ENCODE results near the gene GPRC5B. TPM values are rescaled to one million over a fixed set of nuclear protein-coding genes. Genes with fewer than 3 reads are reported as not detected.

GPRC5B gene
- total RNA-seq, 4 donors from 2014 or later = 19.9 to 34.1 (median 27.7) TPM

DNA sequence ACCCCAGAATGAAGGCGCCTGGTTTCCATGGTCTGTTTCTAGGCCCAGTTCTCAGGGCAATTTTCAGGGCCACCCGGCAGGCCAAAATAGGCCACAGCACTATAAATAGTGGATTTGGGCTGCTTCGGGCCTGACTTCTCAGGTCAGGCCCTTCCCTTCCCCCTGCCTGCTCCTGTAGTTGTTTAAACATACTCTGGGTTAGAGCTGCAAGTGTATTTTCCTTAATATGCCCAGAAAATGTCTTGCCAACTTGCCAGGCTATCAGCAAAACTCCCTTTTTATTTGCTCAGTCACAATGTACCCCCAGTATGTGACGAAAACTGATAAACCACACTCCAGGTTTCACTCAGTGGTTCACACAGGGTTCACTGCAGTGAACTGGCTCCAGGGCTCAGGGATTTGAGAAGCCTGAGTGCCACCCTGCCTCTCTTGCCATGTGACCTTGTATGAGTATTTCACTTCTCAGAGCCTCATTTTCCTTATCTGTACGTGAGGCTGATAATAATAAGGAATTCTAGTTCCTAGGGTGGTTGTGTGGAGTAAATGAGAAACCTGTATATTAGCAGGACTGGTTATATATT lies 76.5 kb downstream of the GPRC5B start:
- DNase-seq = peak; percentile 68 to 70
- Histone ChIP-seq H3K4me1 (peaks cover 42 to 53% of the 10 kb centered on the region in 2 donors), H3K4me3 (replicated peaks in 1 of 3) (no peak overlapping the region), H3K27me3 (no peaks in the 10 kb centered on the region), H3K27ac (peak overlapping the region; percentile 67 to 90 (median 69)), H3K9me3 (no peaks in the 10 kb centered on the region), H3K36me3 (no peaks in the 10 kb centered on the region)
- TF ChIP-seq POLR2A (IDR thresholded peaks at IDR 0.05) = no peak
- TF ChIP-seq, protein P1, sequence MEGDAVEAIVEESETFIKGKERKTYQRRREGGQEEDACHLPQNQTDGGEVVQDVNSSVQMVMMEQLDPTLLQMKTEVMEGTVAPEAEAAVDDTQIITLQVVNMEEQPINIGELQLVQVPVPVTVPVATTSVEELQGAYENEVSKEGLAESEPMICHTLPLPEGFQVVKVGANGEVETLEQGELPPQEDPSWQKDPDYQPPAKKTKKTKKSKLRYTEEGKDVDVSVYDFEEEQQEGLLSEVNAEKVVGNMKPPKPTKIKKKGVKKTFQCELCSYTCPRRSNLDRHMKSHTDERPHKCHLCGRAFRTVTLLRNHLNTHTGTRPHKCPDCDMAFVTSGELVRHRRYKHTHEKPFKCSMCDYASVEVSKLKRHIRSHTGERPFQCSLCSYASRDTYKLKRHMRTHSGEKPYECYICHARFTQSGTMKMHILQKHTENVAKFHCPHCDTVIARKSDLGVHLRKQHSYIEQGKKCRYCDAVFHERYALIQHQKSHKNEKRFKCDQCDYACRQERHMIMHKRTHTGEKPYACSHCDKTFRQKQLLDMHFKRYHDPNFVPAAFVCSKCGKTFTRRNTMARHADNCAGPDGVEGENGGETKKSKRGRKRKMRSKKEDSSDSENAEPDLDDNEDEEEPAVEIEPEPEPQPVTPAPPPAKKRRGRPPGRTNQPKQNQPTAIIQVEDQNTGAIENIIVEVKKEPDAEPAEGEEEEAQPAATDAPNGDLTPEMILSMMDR (IDR thresholded peaks at IDR 0.05) = no peak
- intact Hi-C loops (cut with DNase I) = no loop called here
- WGBS, 2 donors = 40 to 57% methylated on average over 5 of the region's 5 CpGs

Small RNAs within 50 kb of the gene (small RNA-seq; reads per million reads assigned to genes)
- not detected for gene LARP7P2

Other genes with a start within 250 kb of the GPRC5B start
- gene KNOP1, start 166.6 kb downstream of the GPRC5B start, total RNA-seq = 10 to 100 TPM in 3 of 4 donors, 1 to 10 TPM in 1; 8.9 to 11.5 (median 10.5) TPM
- gene IQCK, start 166.6 kb downstream of the GPRC5B start, total RNA-seq = 100 to 1,000 TPM in 1 of 4 donors, 10 to 100 TPM in 3; 49.7 to 103 (median 94.2) TPM
- not detected for gene GPR139, start 189.0 kb upstream of the GPRC5B start, total RNA-seq

Measured in thyroid gland (tissue), 4 donors.